Measurements from ENCODE around the gene CNTN6. TPM values are rescaled to one million over a fixed set of nuclear protein-coding genes. Genes with fewer than 3 reads are reported as not detected.

CNTN6 gene
- total RNA-seq, 1 experiment from 2014 or later: not detected

GRCh38 chr3:1423566-1424089 lies 330.8 kb downstream of the CNTN6 start:
- H3K27me3 Mint-ChIP-seq (ENCODE audit: low read depth): peaks cover 3% of the 10 kb centered on the region
- TF ChIP-seq, protein P1, sequence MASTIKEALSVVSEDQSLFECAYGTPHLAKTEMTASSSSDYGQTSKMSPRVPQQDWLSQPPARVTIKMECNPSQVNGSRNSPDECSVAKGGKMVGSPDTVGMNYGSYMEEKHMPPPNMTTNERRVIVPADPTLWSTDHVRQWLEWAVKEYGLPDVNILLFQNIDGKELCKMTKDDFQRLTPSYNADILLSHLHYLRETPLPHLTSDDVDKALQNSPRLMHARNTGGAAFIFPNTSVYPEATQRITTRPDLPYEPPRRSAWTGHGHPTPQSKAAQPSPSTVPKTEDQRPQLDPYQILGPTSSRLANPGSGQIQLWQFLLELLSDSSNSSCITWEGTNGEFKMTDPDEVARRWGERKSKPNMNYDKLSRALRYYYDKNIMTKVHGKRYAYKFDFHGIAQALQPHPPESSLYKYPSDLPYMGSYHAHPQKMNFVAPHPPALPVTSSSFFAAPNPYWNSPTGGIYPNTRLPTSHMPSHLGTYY (CRISPR knock-in tag; IDR thresholded peaks at IDR 0.05): no peak
- TF ChIP-seq ZNF416 (CRISPR knock-in tag; IDR thresholded peaks at IDR 0.05) (no peak), NFATC4 (CRISPR knock-in tag; IDR thresholded peaks at IDR 0.05) (no peak), NFYB (CRISPR knock-in tag; conservative IDR thresholded peaks at IDR 0.05; ENCODE audit: low read depth) (no peak), OVOL2 (CRISPR knock-in tag; IDR thresholded peaks at IDR 0.05; ENCODE audit: borderline replicate concordance) (no peak), ZNF396 (CRISPR knock-in tag; IDR thresholded peaks at IDR 0.05; ENCODE audit: borderline replicate concordance) (no peak), ELF4 (CRISPR knock-in tag; IDR thresholded peaks at IDR 0.05; ENCODE audit: low read depth) (no peak), ZNF219 (CRISPR knock-in tag; IDR thresholded peaks at IDR 0.05; ENCODE audit: borderline replicate concordance) (no peak)
- TF ChIP-seq, protein P2, sequence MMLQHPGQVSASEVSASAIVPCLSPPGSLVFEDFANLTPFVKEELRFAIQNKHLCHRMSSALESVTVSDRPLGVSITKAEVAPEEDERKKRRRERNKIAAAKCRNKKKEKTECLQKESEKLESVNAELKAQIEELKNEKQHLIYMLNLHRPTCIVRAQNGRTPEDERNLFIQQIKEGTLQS (CRISPR knock-in tag; conservative IDR thresholded peaks at IDR 0.05): no peak
- TF ChIP-seq, protein P3, sequence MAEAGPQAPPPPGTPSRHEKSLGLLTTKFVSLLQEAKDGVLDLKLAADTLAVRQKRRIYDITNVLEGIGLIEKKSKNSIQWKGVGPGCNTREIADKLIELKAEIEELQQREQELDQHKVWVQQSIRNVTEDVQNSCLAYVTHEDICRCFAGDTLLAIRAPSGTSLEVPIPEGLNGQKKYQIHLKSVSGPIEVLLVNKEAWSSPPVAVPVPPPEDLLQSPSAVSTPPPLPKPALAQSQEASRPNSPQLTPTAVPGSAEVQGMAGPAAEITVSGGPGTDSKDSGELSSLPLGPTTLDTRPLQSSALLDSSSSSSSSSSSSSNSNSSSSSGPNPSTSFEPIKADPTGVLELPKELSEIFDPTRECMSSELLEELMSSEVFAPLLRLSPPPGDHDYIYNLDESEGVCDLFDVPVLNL (CRISPR knock-in tag; IDR thresholded peaks at IDR 0.05; ENCODE audit: borderline replicate concordance, low read depth): no peak
- TF ChIP-seq, protein P4, sequence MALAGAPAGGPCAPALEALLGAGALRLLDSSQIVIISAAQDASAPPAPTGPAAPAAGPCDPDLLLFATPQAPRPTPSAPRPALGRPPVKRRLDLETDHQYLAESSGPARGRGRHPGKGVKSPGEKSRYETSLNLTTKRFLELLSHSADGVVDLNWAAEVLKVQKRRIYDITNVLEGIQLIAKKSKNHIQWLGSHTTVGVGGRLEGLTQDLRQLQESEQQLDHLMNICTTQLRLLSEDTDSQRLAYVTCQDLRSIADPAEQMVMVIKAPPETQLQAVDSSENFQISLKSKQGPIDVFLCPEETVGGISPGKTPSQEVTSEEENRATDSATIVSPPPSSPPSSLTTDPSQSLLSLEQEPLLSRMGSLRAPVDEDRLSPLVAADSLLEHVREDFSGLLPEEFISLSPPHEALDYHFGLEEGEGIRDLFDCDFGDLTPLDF (CRISPR knock-in tag; IDR thresholded peaks at IDR 0.05): no peak
- TF ChIP-seq, protein P5, sequence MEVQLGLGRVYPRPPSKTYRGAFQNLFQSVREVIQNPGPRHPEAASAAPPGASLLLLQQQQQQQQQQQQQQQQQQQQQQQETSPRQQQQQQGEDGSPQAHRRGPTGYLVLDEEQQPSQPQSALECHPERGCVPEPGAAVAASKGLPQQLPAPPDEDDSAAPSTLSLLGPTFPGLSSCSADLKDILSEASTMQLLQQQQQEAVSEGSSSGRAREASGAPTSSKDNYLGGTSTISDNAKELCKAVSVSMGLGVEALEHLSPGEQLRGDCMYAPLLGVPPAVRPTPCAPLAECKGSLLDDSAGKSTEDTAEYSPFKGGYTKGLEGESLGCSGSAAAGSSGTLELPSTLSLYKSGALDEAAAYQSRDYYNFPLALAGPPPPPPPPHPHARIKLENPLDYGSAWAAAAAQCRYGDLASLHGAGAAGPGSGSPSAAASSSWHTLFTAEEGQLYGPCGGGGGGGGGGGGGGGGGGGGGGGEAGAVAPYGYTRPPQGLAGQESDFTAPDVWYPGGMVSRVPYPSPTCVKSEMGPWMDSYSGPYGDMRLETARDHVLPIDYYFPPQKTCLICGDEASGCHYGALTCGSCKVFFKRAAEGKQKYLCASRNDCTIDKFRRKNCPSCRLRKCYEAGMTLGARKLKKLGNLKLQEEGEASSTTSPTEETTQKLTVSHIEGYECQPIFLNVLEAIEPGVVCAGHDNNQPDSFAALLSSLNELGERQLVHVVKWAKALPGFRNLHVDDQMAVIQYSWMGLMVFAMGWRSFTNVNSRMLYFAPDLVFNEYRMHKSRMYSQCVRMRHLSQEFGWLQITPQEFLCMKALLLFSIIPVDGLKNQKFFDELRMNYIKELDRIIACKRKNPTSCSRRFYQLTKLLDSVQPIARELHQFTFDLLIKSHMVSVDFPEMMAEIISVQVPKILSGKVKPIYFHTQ (CRISPR knock-in tag; IDR thresholded peaks at IDR 0.05): no peak
- ATAC-seq (no peak), DNase-seq (ENCODE audit: low spot score) (no peak)
- H3K9me3 Mint-ChIP-seq: peaks cover 88% of the 10 kb centered on the region
- peaks cover 65% of the 10 kb centered on the region for H3K36me3 Mint-ChIP-seq
- no peaks in the 10 kb centered on the region for H3K4me1 Mint-ChIP-seq
- ChIA-PET POLR2A (no interaction called here), CTCF (no interaction called here)
- H3K4me3 Mint-ChIP-seq: no peak overlapping the region
- no peak overlapping the region for H3K27ac Mint-ChIP-seq

DNA sequence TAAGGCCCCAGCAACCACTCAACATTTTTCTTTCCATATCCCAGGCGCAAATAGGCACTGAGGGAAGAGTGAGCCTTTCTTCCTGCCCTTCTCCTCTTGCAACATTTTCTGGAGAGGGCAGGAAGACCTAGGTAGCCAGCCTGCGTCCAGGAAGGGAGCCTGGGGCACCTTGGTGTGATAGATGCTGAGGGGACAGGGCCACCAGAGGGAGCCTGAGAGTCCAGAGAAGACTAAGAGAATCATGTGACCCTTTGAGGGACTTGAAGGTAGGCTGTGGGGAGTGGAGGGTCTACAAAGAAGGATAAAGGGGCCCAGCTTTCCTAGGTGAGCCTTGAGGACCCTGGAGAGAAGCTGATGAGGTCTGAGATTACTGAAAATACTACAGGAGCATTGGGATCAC lies 346.6 kb downstream of the CNTN6 start:
- peaks cover 64% of the 10 kb centered on the region for H3K36me3 Mint-ChIP-seq
- TF ChIP-seq, protein P6, sequence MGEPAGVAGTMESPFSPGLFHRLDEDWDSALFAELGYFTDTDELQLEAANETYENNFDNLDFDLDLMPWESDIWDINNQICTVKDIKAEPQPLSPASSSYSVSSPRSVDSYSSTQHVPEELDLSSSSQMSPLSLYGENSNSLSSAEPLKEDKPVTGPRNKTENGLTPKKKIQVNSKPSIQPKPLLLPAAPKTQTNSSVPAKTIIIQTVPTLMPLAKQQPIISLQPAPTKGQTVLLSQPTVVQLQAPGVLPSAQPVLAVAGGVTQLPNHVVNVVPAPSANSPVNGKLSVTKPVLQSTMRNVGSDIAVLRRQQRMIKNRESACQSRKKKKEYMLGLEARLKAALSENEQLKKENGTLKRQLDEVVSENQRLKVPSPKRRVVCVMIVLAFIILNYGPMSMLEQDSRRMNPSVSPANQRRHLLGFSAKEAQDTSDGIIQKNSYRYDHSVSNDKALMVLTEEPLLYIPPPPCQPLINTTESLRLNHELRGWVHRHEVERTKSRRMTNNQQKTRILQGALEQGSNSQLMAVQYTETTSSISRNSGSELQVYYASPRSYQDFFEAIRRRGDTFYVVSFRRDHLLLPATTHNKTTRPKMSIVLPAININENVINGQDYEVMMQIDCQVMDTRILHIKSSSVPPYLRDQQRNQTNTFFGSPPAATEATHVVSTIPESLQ (CRISPR knock-in tag; IDR thresholded peaks at IDR 0.05): no peak
- TF ChIP-seq, protein P7, sequence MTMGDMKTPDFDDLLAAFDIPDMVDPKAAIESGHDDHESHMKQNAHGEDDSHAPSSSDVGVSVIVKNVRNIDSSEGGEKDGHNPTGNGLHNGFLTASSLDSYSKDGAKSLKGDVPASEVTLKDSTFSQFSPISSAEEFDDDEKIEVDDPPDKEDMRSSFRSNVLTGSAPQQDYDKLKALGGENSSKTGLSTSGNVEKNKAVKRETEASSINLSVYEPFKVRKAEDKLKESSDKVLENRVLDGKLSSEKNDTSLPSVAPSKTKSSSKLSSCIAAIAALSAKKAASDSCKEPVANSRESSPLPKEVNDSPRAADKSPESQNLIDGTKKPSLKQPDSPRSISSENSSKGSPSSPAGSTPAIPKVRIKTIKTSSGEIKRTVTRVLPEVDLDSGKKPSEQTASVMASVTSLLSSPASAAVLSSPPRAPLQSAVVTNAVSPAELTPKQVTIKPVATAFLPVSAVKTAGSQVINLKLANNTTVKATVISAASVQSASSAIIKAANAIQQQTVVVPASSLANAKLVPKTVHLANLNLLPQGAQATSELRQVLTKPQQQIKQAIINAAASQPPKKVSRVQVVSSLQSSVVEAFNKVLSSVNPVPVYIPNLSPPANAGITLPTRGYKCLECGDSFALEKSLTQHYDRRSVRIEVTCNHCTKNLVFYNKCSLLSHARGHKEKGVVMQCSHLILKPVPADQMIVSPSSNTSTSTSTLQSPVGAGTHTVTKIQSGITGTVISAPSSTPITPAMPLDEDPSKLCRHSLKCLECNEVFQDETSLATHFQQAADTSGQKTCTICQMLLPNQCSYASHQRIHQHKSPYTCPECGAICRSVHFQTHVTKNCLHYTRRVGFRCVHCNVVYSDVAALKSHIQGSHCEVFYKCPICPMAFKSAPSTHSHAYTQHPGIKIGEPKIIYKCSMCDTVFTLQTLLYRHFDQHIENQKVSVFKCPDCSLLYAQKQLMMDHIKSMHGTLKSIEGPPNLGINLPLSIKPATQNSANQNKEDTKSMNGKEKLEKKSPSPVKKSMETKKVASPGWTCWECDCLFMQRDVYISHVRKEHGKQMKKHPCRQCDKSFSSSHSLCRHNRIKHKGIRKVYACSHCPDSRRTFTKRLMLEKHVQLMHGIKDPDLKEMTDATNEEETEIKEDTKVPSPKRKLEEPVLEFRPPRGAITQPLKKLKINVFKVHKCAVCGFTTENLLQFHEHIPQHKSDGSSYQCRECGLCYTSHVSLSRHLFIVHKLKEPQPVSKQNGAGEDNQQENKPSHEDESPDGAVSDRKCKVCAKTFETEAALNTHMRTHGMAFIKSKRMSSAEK (CRISPR knock-in tag; IDR thresholded peaks at IDR 0.05; ENCODE audit: borderline replicate concordance): no peak
- TF ChIP-seq, protein P8, sequence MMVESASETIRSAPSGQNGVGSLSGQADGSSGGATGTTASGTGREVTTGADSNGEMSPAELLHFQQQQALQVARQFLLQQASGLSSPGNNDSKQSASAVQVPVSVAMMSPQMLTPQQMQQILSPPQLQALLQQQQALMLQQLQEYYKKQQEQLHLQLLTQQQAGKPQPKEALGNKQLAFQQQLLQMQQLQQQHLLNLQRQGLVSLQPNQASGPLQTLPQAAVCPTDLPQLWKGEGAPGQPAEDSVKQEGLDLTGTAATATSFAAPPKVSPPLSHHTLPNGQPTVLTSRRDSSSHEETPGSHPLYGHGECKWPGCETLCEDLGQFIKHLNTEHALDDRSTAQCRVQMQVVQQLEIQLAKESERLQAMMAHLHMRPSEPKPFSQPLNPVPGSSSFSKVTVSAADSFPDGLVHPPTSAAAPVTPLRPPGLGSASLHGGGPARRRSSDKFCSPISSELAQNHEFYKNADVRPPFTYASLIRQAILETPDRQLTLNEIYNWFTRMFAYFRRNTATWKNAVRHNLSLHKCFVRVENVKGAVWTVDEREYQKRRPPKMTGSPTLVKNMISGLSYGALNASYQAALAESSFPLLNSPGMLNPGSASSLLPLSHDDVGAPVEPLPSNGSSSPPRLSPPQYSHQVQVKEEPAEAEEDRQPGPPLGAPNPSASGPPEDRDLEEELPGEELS (CRISPR knock-in tag; IDR thresholded peaks at IDR 0.05): no peak
- TF ChIP-seq MXD4 (CRISPR knock-in tag; IDR thresholded peaks at IDR 0.05; ENCODE audit: borderline replicate concordance): no peak
- CTCF ChIA-PET: no interaction called here
- H3K27ac Mint-ChIP-seq: no peak overlapping the region
- no peak overlapping the region for H3K4me3 Mint-ChIP-seq
- H3K9me3 Mint-ChIP-seq: peaks cover 72% of the 10 kb centered on the region
- H3K4me1 Mint-ChIP-seq: no peaks in the 10 kb centered on the region
- POLR2A ChIA-PET: no interaction called here
- no peaks in the 10 kb centered on the region for H3K27me3 Mint-ChIP-seq (ENCODE audit: low read depth)
- DNase-seq (ENCODE audit: low spot score): no peak
- ATAC-seq: no peak
